H1 (cell line): ENCODE data around the gene NFIC. TPM values are rescaled to one million over a fixed set of nuclear protein-coding genes. Genes with fewer than 3 reads are reported as not detected.

Experiments
- CTCF ChIA-PET: fragments of 300-600 bp; sonication (Branson Sonifier 250); formaldehyde crosslinking; loops from one replicate; lab custom pipeline; 2021; ENCODE audit not compliant: partially characterized antibody; lab: Charles Lee
- POLR2A ChIA-PET: fragments of 300-600 bp; sonication (Branson Sonifier 250); formaldehyde crosslinking; loops from one replicate; lab custom pipeline; 2021; ENCODE audit warnings: inconsistent platforms; ENCODE audit not compliant: partially characterized antibody; lab: Charles Lee
- DNase-seq, 2 experiments: peaks; one replicate each; pipeline versions ENCODE4 v3.0.0 to v3.0.0-alpha.2; 2010 to 2022; ENCODE audit warnings: low spot score in 2 of 2, low read depth in 1 of 2, mixed read lengths in 1 of 2
- FAIRE-seq: peaks from 2 replicates; lab custom pipeline; 2011; peaks lifted over from hg19 to GRCh38; lab: Jason Lieb, UNC
- H2AFZ ChIP-seq: 2 replicates; pipeline ENCODE4 v1.8.1; 2012; ENCODE audit warnings: low read length, inconsistent platforms
- H2AK5ac ChIP-seq: 2 replicates; pipeline ENCODE4 v1.6.1; 2013; ENCODE audit warnings: low read depth, low read length
- H2BK120ac ChIP-seq: replicated peaks from 2 replicates; pipeline ENCODE3; 2013; ENCODE audit warnings: low read depth, low read length, inconsistent platforms
- H2BK12ac ChIP-seq: 2 replicates; pipeline ENCODE4 v1.6.1; 2013; ENCODE audit warnings: low read depth, low read length
- H2BK15ac ChIP-seq: 2 replicates; pipeline ENCODE4 v1.6.1; 2013; ENCODE audit warnings: low read length
- H2BK20ac ChIP-seq: 2 replicates; pipeline ENCODE4 v1.6.1; 2013; ENCODE audit warnings: low read length
- H2BK5ac ChIP-seq: 2 replicates; pipeline ENCODE4 v1.6.1; 2013; ENCODE audit warnings: low read depth, low read length
- H3K14ac ChIP-seq: 2 replicates; pipeline ENCODE4 v1.6.1; 2013; ENCODE audit warnings: inconsistent platforms; ENCODE audit not compliant: insufficient read length
- H3K18ac ChIP-seq: 2 replicates; pipeline ENCODE4 v1.6.1; 2013; ENCODE audit warnings: low read length; ENCODE audit errors: extremely low read depth
- H3K23ac ChIP-seq: 2 replicates; pipeline ENCODE4 v1.6.1; 2013; ENCODE audit warnings: inconsistent platforms; ENCODE audit not compliant: insufficient read length
- H3K23me2 ChIP-seq: 2 replicates; pipeline ENCODE4 v1.6.1; 2013; ENCODE audit warnings: low read depth, low read length
- H3K27ac ChIP-seq: 2 replicates; pipeline ENCODE4 v1.6.1; 2011; ENCODE audit warnings: low read depth, low read length, inconsistent platforms
- H3K27me3 ChIP-seq, 4 experiments: replicated peaks in 1 of 4; 1 replicate in 1 of 4; 2 replicates in 3 of 4; pipeline versions ENCODE4 v1.6.1 to v1.8.1; 2011 to 2013; ENCODE audit warnings: low read length in 3 of 4, mild to moderate bottlenecking in 3 of 4, inconsistent platforms in 2 of 4, mixed read lengths in 2 of 4, moderate library complexity in 1 of 4; ENCODE audit not compliant: control insufficient read depth in 3 of 4, insufficient read depth in 3 of 4; ENCODE audit errors: extremely low read depth in 1 of 4
- H3K36me3 ChIP-seq, 4 experiments: 2 replicates each; pipeline versions ENCODE4 v1.6.1 to v1.8.1; 2011 to 2013; ENCODE audit warnings: mild to moderate bottlenecking in 4 of 4, low read length in 3 of 4, moderate library complexity in 2 of 4, control low read depth in 1 of 4, inconsistent platforms in 1 of 4; ENCODE audit not compliant: insufficient read depth in 4 of 4, control insufficient read depth in 2 of 4
- H3K4ac ChIP-seq: replicated peaks from 2 replicates; pipeline ENCODE3; 2013; ENCODE audit warnings: low read length, low read depth, mixed read lengths, inconsistent platforms; ENCODE audit not compliant: insufficient read length
- H3K4me1 ChIP-seq, 4 experiments: replicated peaks in 1 of 4; 1 replicate in 1 of 4; 2 replicates in 3 of 4; pipeline versions ENCODE4 v1.6.1 to v1.8.1; 2011 to 2013; ENCODE audit warnings: low read length in 3 of 4, inconsistent platforms in 2 of 4, mixed read lengths in 1 of 4; ENCODE audit not compliant: insufficient read depth in 4 of 4, control insufficient read depth in 3 of 4
- H3K4me2 ChIP-seq, 2 experiments: 2 replicates each; pipeline versions ENCODE4 v1.6.1 to v1.8.1; 2011 to 2013; ENCODE audit warnings: low read depth in 2 of 2, low read length in 2 of 2, control low read depth in 1 of 2, inconsistent platforms in 1 of 2, mild to moderate bottlenecking in 1 of 2; ENCODE audit not compliant: insufficient read depth in 1 of 2
- H3K4me3 ChIP-seq, 4 experiments: fragments of 200-600, 300-600 bp in 1 of 4; sonication (generic), shearing (Covaris generic), sonication (Bioruptor Twin) in 1 of 4; 2 replicates each; pipeline versions ENCODE4 v1.5.1 to v1.8.1; 2011 to 2016; ENCODE audit warnings: low read length in 4 of 4, low read depth in 3 of 4, control low read depth in 2 of 4, inconsistent platforms in 2 of 4, mild to moderate bottlenecking in 2 of 4, mixed read lengths in 1 of 4, moderate library complexity in 1 of 4; ENCODE audit not compliant: insufficient read depth in 2 of 4; ENCODE audit errors: extremely low read depth in 1 of 4
- H3K56ac ChIP-seq: replicated peaks from 2 replicates; pipeline ENCODE3; 2013; ENCODE audit warnings: low read depth, mild to moderate bottlenecking, mixed read lengths, low read length, inconsistent platforms; ENCODE audit not compliant: insufficient read length
- H3K79me1 ChIP-seq: 2 replicates; pipeline ENCODE4 v1.6.1; 2013; ENCODE audit warnings: low read depth, low read length, control low read depth
- H3K79me2 ChIP-seq, 2 experiments: 2 replicates each; pipeline versions ENCODE4 v1.6.1 to v1.8.1; 2012 to 2013; ENCODE audit warnings: low read length in 2 of 2, mild to moderate bottlenecking in 2 of 2, inconsistent platforms in 1 of 2; ENCODE audit not compliant: insufficient read depth in 2 of 2, control insufficient read depth in 1 of 2
- H3K9ac ChIP-seq, 4 experiments: replicated peaks in 1 of 4; 1 replicate in 1 of 4; 2 replicates in 3 of 4; pipeline versions ENCODE4 v1.6.1 to v1.8.1; 2011 to 2013; ENCODE audit warnings: low read depth in 3 of 4, low read length in 3 of 4, control low read depth in 2 of 4, mild to moderate bottlenecking in 2 of 4, moderate library complexity in 2 of 4, inconsistent platforms in 1 of 4; ENCODE audit errors: extremely low read depth in 1 of 4
- H3K9me3 ChIP-seq, 2 experiments: 2 replicates each; pipeline versions ENCODE4 v1.6.1 to v1.8.1; 2012 to 2013; ENCODE audit warnings: mild to moderate bottlenecking in 2 of 2, moderate library complexity in 2 of 2, control low read depth in 1 of 2, inconsistent platforms in 1 of 2, low read depth in 1 of 2, low read length in 1 of 2, mixed read lengths in 1 of 2; ENCODE audit not compliant: insufficient read depth in 2 of 2
- H4K20me1 ChIP-seq, 2 experiments: replicated peaks in 1 of 2; 2 replicates each; pipeline versions ENCODE3 to v1.8.1; 2011 to 2013; ENCODE audit warnings: inconsistent platforms in 2 of 2, low read length in 2 of 2, mild to moderate bottlenecking in 1 of 2; ENCODE audit not compliant: insufficient read depth in 2 of 2, control insufficient read depth in 1 of 2
- H4K5ac ChIP-seq: 2 replicates; pipeline ENCODE4 v1.6.1; 2013; ENCODE audit warnings: low read length, low read depth, mixed read lengths, inconsistent platforms; ENCODE audit not compliant: insufficient read length
- H4K8ac ChIP-seq: 2 replicates; pipeline ENCODE4 v1.8.0; 2013; ENCODE audit warnings: mild to moderate bottlenecking, moderate library complexity, low read length, inconsistent platforms; ENCODE audit not compliant: insufficient read depth; ENCODE audit errors: extremely low read depth
- H4K91ac ChIP-seq: replicated peaks from 2 replicates; pipeline ENCODE3; 2013; ENCODE audit warnings: low read length, mixed read lengths, inconsistent platforms; ENCODE audit not compliant: insufficient read length
- BACH1 ChIP-seq: IDR thresholded peaks from 2 replicates; pipeline ENCODE4 v1.6.1; 2012; ENCODE audit warnings: low read length, improper control_type of control experiment
- CTBP2 ChIP-seq: IDR thresholded peaks from 2 replicates; pipeline ENCODE4 v1.7.0; 2011; ENCODE audit warnings: borderline replicate concordance, mild to moderate bottlenecking, moderate library complexity, mixed read lengths, low read length; ENCODE audit not compliant: insufficient read depth, insufficient read length
- EZH2 ChIP-seq: fragments of 200-600 bp; sonication (generic); IDR thresholded peaks from 2 replicates; pipeline ENCODE4 v1.7.1; 2012; ENCODE audit warnings: low read depth, mild to moderate bottlenecking, moderate library complexity, low read length, inconsistent platforms; ENCODE audit not compliant: severe bottlenecking
- HDAC2 ChIP-seq, 2 experiments: fragments of 300-600 bp in 1 of 2; sonication (generic) in 1 of 2; IDR thresholded peaks; 2 replicates each; pipeline ENCODE4 v1.6.1; 2011 to 2012; ENCODE audit warnings: low read depth in 2 of 2, low read length in 2 of 2, mild to moderate bottlenecking in 2 of 2, moderate library complexity in 2 of 2, borderline replicate concordance in 1 of 2, inconsistent platforms in 1 of 2
- KDM1A ChIP-seq: fragments of 200-600, 300-600 bp; sonication (generic); IDR thresholded peaks from 2 replicates; pipeline ENCODE4 v1.7.1; 2016; ENCODE audit warnings: mild to moderate bottlenecking, low read length, borderline replicate concordance
- POLR2A ChIP-seq, 2 experiments: IDR thresholded peaks; 1 replicate in 1 of 2; 2 replicates in 1 of 2; pipeline ENCODE4 v1.6.1; 2011; ENCODE audit warnings: low read depth in 2 of 2, low read length in 2 of 2, mild to moderate bottlenecking in 2 of 2; ENCODE audit errors: control extremely low read depth in 1 of 2
- RNF2 ChIP-seq: fragments of 200-900, 300-1000 bp; sonication (generic); IDR thresholded peaks from 2 replicates; pipeline ENCODE4 v1.7.1; 2016; ENCODE audit warnings: borderline replicate concordance, low read depth, mild to moderate bottlenecking, antibody characterized with exemption, low read length; ENCODE audit not compliant: poor library complexity, severe bottlenecking; ENCODE audit errors: missing control alignments
- SIX5 ChIP-seq: IDR thresholded peaks from 2 replicates; pipeline ENCODE4 v1.6.1; 2011; ENCODE audit warnings: mild to moderate bottlenecking, low read depth, low read length
- SUZ12 ChIP-seq: fragments of 200-600 bp; sonication (generic); IDR thresholded peaks from 2 replicates; pipeline ENCODE4 v1.6.1; 2012; ENCODE audit warnings: mild to moderate bottlenecking, inconsistent platforms, low read length, moderate library complexity, mixed read lengths
- WGBS, 2 experiments: shearing (Covaris generic) in 1 of 2; methylation state at CpG; one replicate each; pipeline versions ENCODE4 v1.1.6 to v1.1.7; 2013 to 2015; ENCODE audit warnings: low lambda C conversion rate in 2 of 2, mixed read lengths in 2 of 2, inconsistent platforms in 1 of 2, low coverage in 1 of 2, missing lambda C conversion rate in 1 of 2; ENCODE audit not compliant: insufficient replicate concordance in 2 of 2, insufficient coverage in 1 of 2, insufficient read length in 1 of 2; ENCODE audit errors: extremely low coverage in 1 of 2, missing lambda C conversion rate in 1 of 2; 5-methylcytosine and 5-hydroxymethylcytosine counted together
- polyA plus RNA-seq, 7 experiments: library from polyadenylated mRNA; depleted of rRNA in 3 of 7; stranded (reverse) in 5 of 7; unstranded in 2 of 7; fragments of >200 nt in 5 of 7; fragments of 200-250 nt in 2 of 7; gene quantifications; 1 replicate in 5 of 7; 2 replicates in 1 of 7; 4 replicates in 1 of 7; pipeline versions ENCODE4 v1.2.1 to v1.2.3, GENCODE V29; 2011 to 2013; ENCODE audit warnings: missing spikeins in 2 of 7, mixed read lengths in 2 of 7
- total RNA-seq: library from RNA; stranded (reverse); fragmentation: NEBNext Ultra II Directional; extraction: Animal tissue kit (Norgen Biotek cat#: 25700); gene quantifications from 2 replicates; pipeline ENCODE4 v1.2.1, GENCODE V29; 2021

NFIC gene
- total and polyA plus RNA-seq, 2 of the 8 experiments (the other 6 are each of a cell fraction or from before 2014, with no cell fraction given): 0.56 to 3.2 TPM

- Histone ChIP-seq H3K9me3 (no peaks in the 10 kb centered on the region; a peak in 1 of 4 replicates), H2BK120ac (no peak overlapping the region), H3K56ac (no peak overlapping the region), H3K79me1 (no peaks in the 10 kb centered on the region), H2BK5ac (no peak overlapping the region), H2AK5ac (no peak overlapping the region), H2BK20ac (peak overlapping the region; percentile 7; the same call in 1 of the 2 replicates), H3K14ac (no peak overlapping the region), H3K18ac (no peak overlapping the region), H3K4me1 (peaks cover 4 to 19% (median 12%) of the 10 kb centered on the region in 4 experiments; a peak in 6 of 7 replicates), H3K23me2 (peaks cover 11% of the 10 kb centered on the region; the same call in 1 of the 2 replicates), H3K36me3 (peaks cover 0 to 7% (median 0%) of the 10 kb centered on the region in 4 experiments; a peak in 1 of 8 replicates), H2BK15ac (no peak overlapping the region), H3K4me2 (no peak overlapping the region), H3K23ac (no peak overlapping the region), H3K4ac (no peak overlapping the region), H2AFZ (no peak overlapping the region), H3K27me3 (peaks cover 90 to 96% (median 95%) of the 10 kb centered on the region in 4 experiments), H3K79me2 (no peaks in the 10 kb centered on the region), H4K20me1 (peaks cover 8 to 35% of the 10 kb centered on the region in 2 experiments), H4K91ac (no peak overlapping the region), H2BK12ac (no peak overlapping the region), H3K27ac (no peak overlapping the region), H3K4me3 (no peak overlapping the region), H3K9ac (no peak overlapping the region), H4K8ac (no peak overlapping the region), H4K5ac (no peak overlapping the region)
- FAIRE-seq (no peak), DNase-seq (no peak)
- POLR2A ChIA-PET: interaction anchor here (1.0 to 1.6 kb wide), 2 partner anchors 12 to 24 kb away, joined by 3 to 5 read pairs; no protein-coding TSS in a partner anchor
- TF ChIP-seq CTBP2: no peak
- no peak for TF ChIP-seq SIX5
- TF ChIP-seq KDM1A: peak; percentile 44; the same call in 1 of the 2 replicates
- TF ChIP-seq HDAC2 (IDR thresholded peaks at IDR 0.05; ENCODE audit: borderline replicate concordance in 1 of 2, low read depth in 2 of 2, low read length in 2 of 2): 0 out of 4 replicates have a peak, but pooled peaks of 1 of the 2 experiments have one; percentile 72
- peak; percentile 31 for TF ChIP-seq SUZ12
- no peak for TF ChIP-seq POLR2A (IDR thresholded peaks at IDR 0.05; ENCODE audit: control extremely low read depth in 1 of 2, low read depth in 2 of 2, low read length in 2 of 2)
- TF ChIP-seq RNF2: peak; percentile 16
- TF ChIP-seq EZH2: peak; percentile 72
- no peak for TF ChIP-seq BACH1
- CTCF ChIA-PET: interaction anchor here (0.5 to 2.3 kb wide), 8 partner anchors 11 to 140 kb away, joined by 3 to 9 read pairs (median 4); no protein-coding TSS in a partner anchor
- 9% methylated on average over 4 of the region's 4 CpGs; no CpG with 5 or more reads in 1 of the 2 experiments for WGBS, 2 experiments
Observed at GRCh38 chr19:3364501-3364858, 1.9 kb upstream of the NFIC start.
